ENCODE data around the gene BARHL1. TPM values are rescaled to one million over a fixed set of nuclear protein-coding genes. Genes with fewer than 3 reads are reported as not detected.

Gene BARHL1
- total and polyA plus RNA-seq, 9 of the 15 experiments (the other 6 are each of a cell fraction or from before 2014, with no cell fraction given): not detected

DNA sequence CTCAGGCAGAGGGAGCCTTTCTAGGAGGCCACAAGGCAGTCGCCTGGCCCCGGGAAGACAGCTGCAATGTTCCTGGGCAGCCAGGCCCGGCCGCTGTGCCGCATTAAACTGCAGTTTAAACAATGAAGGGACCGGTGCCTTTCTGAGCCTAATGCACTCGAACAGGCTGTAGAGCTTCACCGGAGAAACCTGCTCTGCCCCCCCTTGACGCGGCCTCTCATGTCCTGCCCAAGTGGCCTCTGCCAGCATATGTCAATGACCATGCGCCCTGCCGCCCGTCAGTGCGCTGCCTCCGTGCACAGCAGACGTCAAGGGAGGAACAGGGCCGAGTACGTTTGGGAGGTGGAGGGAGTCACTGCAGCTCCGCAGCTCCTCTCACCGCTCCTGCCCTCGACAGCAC is 38.4 kb upstream of the BARHL1 start (continued):
- TF ChIP-seq, protein P1, sequence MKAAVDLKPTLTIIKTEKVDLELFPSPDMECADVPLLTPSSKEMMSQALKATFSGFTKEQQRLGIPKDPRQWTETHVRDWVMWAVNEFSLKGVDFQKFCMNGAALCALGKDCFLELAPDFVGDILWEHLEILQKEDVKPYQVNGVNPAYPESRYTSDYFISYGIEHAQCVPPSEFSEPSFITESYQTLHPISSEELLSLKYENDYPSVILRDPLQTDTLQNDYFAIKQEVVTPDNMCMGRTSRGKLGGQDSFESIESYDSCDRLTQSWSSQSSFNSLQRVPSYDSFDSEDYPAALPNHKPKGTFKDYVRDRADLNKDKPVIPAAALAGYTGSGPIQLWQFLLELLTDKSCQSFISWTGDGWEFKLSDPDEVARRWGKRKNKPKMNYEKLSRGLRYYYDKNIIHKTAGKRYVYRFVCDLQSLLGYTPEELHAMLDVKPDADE (conservative IDR thresholded peaks at IDR 0.05; ENCODE audit: control insufficient read depth, low read depth, low read length): no peak
- TF ChIP-seq TAF7 (tag; IDR thresholded peaks at IDR 0.05) (no peak), BRF1 (IDR thresholded peaks at IDR 0.05; ENCODE audit: borderline replicate concordance, extremely low read depth, insufficient read length) (no peak), BACH1 (tag; IDR thresholded peaks at IDR 0.05) (no peak), NEUROD1 (IDR thresholded peaks at IDR 0.05; ENCODE audit: borderline replicate concordance, low read depth, low read length, partially characterized antibody) (no peak), CTBP1 (IDR thresholded peaks at IDR 0.05; ENCODE audit: borderline replicate concordance) (no peak), TBP (optimal IDR thresholded peaks at IDR 0.05; ENCODE audit: low read depth, low read length) (no peak), HOMEZ (CRISPR knock-in tag; IDR thresholded peaks at IDR 0.05) (no peak), MXD1 (CRISPR knock-in tag; IDR thresholded peaks at IDR 0.05; ENCODE audit: borderline replicate concordance, poor library complexity, severe bottlenecking) (no peak), E2F3 (CRISPR knock-in tag; IDR thresholded peaks at IDR 0.05) (no peak), TCF7 (IDR thresholded peaks at IDR 0.05; ENCODE audit: borderline replicate concordance) (no peak)
- TF ChIP-seq, protein P2, sequence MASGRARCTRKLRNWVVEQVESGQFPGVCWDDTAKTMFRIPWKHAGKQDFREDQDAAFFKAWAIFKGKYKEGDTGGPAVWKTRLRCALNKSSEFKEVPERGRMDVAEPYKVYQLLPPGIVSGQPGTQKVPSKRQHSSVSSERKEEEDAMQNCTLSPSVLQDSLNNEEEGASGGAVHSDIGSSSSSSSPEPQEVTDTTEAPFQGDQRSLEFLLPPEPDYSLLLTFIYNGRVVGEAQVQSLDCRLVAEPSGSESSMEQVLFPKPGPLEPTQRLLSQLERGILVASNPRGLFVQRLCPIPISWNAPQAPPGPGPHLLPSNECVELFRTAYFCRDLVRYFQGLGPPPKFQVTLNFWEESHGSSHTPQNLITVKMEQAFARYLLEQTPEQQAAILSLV (tag; IDR thresholded peaks at IDR 0.05): no peak
- TF ChIP-seq, protein P3, sequence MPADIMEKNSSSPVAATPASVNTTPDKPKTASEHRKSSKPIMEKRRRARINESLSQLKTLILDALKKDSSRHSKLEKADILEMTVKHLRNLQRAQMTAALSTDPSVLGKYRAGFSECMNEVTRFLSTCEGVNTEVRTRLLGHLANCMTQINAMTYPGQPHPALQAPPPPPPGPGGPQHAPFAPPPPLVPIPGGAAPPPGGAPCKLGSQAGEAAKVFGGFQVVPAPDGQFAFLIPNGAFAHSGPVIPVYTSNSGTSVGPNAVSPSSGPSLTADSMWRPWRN (IDR thresholded peaks at IDR 0.05; ENCODE audit: low read depth): no peak
- TF ChIP-seq, protein P4, sequence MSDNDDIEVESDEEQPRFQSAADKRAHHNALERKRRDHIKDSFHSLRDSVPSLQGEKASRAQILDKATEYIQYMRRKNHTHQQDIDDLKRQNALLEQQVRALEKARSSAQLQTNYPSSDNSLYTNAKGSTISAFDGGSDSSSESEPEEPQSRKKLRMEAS (CRISPR knock-in tag; IDR thresholded peaks at IDR 0.05): no peak

Data from K562 (cell line).